ENCODE measurements around the gene DLST.

The DLST gene

DNA sequence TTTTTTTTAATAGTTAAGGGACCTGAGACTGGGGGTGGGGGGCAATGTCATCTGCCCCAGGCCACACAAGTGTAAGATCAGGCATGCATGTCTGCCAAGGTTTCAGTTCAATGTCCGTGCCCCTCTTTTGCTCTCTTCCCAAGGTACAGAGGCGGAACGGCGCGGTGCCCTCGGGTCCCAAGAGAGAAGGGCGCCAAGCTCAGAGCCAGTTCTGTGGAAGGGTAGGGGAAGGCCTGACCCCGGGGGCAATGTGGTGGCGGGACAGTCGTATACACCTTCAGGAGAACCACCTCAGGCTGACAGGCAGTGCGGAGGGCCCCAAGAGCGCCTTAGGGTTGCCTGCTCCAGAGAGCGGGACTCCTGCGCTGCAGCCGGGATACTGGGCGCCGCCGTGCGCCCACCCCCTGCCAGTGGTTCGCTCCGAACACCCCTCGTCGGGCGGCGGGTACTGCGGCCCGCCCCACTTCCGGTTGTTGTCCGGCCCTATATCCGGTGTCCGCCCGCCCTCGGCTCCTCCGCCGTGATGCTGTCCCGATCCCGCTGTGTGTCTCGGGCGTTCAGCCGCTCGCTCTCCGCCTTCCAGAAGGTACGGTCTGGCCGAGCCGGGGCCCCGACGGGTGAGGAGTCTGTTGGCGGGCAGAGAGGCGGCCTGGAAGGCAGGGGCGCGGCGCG is at the start of gene DLST:
DLST (plus strand) TSS at position 486 of the 672 bp plus-strand sequence; CDS start at position 524, 38 bp downstream.
- Histone ChIP-seq H3K9ac (ENCODE audit: low read length in 5 of 5) (peak within 1 kb of the TSS; percentile 82 to 98 (median 96)), H3K27ac (ENCODE audit: low read depth, low read length) (peak within 1 kb of the TSS; percentile 94), H3K4me3 (ENCODE audit: low read depth in 1 of 5, low read length in 5 of 5) (peak within 1 kb of the TSS; percentile 91 to 97 (median 94)), H3K4me1 (ENCODE audit: control insufficient read depth in 5 of 5, insufficient read depth in 5 of 5, low read length in 5 of 5) (peaks cover 8 to 53% (median 50%) of the 10 kb centered on the region in 5 donors), H3K36me3 (ENCODE audit: control insufficient read depth in 5 of 5, insufficient read depth in 5 of 5, low read length in 5 of 5) (peaks cover 0 to 5% (median 2%) of the 10 kb centered on the region in 5 donors), H3K27me3 (ENCODE audit: control insufficient read depth in 5 of 5, insufficient read depth in 4 of 5, low read length in 5 of 5) (no peaks in the 10 kb centered on the region), H3K9me3 (ENCODE audit: control insufficient read depth in 5 of 5, low read length in 5 of 5) (no peaks in the 10 kb centered on the region)

DNA sequence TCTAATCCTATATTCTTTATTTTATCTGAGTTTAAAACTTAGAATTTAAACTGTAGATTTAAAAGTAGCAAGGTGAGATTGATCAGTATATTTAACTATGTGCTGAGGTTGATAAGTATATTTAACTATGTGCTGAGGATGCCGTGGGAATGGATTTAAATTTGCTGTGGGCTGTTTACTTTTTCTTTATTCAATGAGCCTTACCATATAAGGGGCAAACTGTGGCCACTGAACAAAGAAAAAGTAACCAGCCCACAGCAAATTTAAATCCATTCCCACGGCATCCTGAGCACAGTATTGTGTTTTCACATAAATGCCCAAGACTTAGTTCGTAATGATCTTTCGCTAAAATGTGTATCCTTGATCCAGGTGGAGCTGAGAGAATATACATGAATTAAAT is 48.9 kb upstream of the DLST start:
- Histone ChIP-seq H3K27ac (ENCODE audit: low read depth, low read length) (no peak overlapping the region), H3K36me3 (ENCODE audit: control insufficient read depth in 5 of 5, insufficient read depth in 5 of 5, low read length in 5 of 5) (peaks cover 15 to 37% (median 29%) of the 10 kb centered on the region in 5 donors), H3K4me1 (ENCODE audit: control insufficient read depth in 5 of 5, insufficient read depth in 5 of 5, low read length in 5 of 5) (peaks cover 0 to 13% (median 5%) of the 10 kb centered on the region in 5 donors), H3K4me3 (ENCODE audit: low read depth in 1 of 5, low read length in 5 of 5) (no peak overlapping the region), H3K27me3 (ENCODE audit: control insufficient read depth in 5 of 5, insufficient read depth in 4 of 5, low read length in 5 of 5) (no peaks in the 10 kb centered on the region), H3K9me3 (ENCODE audit: control insufficient read depth in 5 of 5, low read length in 5 of 5) (no peaks in the 10 kb centered on the region), H3K9ac (ENCODE audit: low read length in 5 of 5) (no peak overlapping the region)

DNA sequence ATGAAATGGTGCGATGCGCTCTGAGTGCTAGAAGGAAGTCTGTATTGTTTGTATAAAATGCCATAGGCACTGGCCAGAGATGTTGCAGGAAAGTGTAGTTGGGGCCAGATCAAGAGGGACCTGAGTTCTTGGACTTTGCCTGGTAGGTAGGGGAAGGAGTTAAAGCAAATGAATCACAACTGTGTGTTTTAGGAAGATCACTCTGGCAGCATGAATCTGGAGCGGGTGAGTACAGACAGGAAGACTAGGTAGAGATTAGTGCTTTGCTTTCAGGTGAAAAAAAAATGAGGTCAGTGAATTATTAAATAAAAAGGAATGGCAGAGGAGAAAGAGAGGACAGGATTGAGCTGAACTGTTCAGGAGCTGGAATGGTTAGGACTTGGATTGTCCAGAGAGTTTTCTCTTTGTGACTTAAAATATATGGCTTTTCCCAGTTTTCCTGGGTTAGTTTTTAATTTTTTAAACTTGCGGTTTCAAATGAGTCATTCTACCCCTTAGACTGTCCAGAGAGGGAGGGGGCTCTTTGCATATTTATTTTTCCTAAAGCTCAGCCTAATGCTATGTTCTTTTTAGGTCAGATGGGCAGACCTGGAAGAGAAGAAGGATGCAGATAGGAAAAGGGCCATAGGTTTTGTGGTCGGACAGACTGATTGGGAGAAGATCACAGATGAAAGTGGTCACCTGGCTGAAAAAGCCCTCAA is 46.9 kb upstream of the DLST start:
- H3K9me3 ChIP-seq (ENCODE audit: control insufficient read depth in 5 of 5, low read length in 5 of 5), result no peaks in the 10 kb centered on the region
- no peaks in the 10 kb centered on the region for H3K27me3 ChIP-seq (ENCODE audit: control insufficient read depth in 5 of 5, insufficient read depth in 4 of 5, low read length in 5 of 5)
- no peak overlapping the region for H3K9ac ChIP-seq (ENCODE audit: low read length in 5 of 5)
- H3K4me1 ChIP-seq (ENCODE audit: control insufficient read depth in 5 of 5, insufficient read depth in 5 of 5, low read length in 5 of 5), result peaks cover 0 to 23% (median 5%) of the 10 kb centered on the region in 5 donors
- H3K27ac ChIP-seq (ENCODE audit: low read depth, low read length), result no peak overlapping the region
- H3K36me3 ChIP-seq (ENCODE audit: control insufficient read depth in 5 of 5, insufficient read depth in 5 of 5, low read length in 5 of 5), result peaks cover 7 to 27% (median 22%) of the 10 kb centered on the region in 5 donors
- no peak overlapping the region for H3K4me3 ChIP-seq (ENCODE audit: low read depth in 1 of 5, low read length in 5 of 5)

DNA sequence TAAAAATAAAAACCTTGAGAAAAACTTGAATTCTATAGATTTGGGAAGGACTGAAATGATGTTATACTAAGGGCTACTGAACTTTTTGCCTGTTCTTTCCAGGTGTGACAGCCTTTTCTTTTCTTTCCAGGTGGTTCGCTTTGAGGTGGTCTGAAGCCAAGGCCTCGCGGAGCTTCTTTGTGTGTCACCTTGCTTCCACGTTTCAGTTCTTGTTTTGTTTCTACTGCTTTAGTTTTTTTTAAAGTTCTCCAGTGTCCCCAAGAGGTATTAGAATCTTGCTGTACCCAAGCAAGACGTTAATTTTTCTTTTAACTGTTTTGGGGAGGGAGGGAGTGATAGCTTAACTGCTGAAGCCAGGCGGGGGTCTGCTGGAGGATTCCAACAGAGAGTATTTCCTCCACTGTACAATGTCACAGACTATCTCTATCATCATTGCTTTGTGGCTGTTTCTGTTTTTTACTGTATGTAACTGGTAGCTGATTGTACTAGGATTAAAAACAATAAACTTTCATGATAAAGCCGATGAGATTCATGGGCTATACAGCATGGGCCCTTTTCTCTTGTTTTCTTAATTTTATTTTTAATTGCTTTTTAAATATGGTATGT is 46.0 kb upstream of the DLST start:
- peaks cover 6 to 21% (median 16%) of the 10 kb centered on the region in 5 donors for H3K36me3 ChIP-seq (ENCODE audit: control insufficient read depth in 5 of 5, insufficient read depth in 5 of 5, low read length in 5 of 5)
- H3K4me1 ChIP-seq (ENCODE audit: control insufficient read depth in 5 of 5, insufficient read depth in 5 of 5, low read length in 5 of 5), result peaks cover 0 to 23% (median 5%) of the 10 kb centered on the region in 5 donors
- no peak overlapping the region for H3K9ac ChIP-seq (ENCODE audit: low read length in 5 of 5)
- no peak overlapping the region for H3K4me3 ChIP-seq (ENCODE audit: low read depth in 1 of 5, low read length in 5 of 5)
- H3K27me3 ChIP-seq (ENCODE audit: control insufficient read depth in 5 of 5, insufficient read depth in 4 of 5, low read length in 5 of 5), result no peaks in the 10 kb centered on the region
- H3K27ac ChIP-seq (ENCODE audit: low read depth, low read length), result no peak overlapping the region
- H3K9me3 ChIP-seq (ENCODE audit: control insufficient read depth in 5 of 5, low read length in 5 of 5), result no peaks in the 10 kb centered on the region

DNA sequence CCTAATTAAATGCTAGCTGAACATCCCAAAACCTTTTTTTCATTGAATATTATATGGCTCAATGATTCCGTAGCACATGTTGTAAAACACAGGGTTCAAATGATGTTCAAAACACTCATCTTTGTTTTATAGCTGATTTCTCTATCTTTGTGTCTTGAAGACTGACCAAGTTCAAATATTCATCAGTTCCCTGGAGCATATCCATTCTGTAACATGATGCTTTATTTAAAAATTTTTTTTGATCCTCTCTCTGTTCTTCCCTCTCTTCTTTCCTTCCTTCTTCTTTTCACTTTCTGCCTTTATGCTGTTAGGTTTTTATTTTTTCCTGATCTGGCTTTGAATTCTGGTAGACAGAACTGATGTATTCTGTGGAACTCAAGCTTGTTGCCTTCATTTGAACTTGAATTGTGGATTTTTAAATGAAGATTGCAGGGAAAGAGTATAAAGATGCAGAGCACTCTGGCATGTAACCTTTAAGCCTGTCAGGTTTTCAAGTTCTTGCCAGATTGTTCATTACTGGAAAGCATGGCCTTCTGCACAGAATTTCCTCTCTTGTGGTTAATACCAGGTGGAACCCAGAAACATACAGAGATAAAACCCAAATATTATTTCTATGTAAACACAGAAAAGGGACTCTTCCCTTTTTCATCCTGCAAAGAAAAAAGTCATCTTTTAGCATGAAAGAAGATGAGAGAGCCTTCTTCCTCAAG is 45.3 kb upstream of the DLST start:
- H3K9me3 ChIP-seq (ENCODE audit: control insufficient read depth in 5 of 5, low read length in 5 of 5), result no peaks in the 10 kb centered on the region
- no peak overlapping the region for H3K4me3 ChIP-seq (ENCODE audit: low read depth in 1 of 5, low read length in 5 of 5)
- no peaks in the 10 kb centered on the region for H3K27me3 ChIP-seq (ENCODE audit: control insufficient read depth in 5 of 5, insufficient read depth in 4 of 5, low read length in 5 of 5)
- peaks cover 0 to 23% (median 5%) of the 10 kb centered on the region in 5 donors for H3K4me1 ChIP-seq (ENCODE audit: control insufficient read depth in 5 of 5, insufficient read depth in 5 of 5, low read length in 5 of 5)
- H3K9ac ChIP-seq (ENCODE audit: low read length in 5 of 5), result peak overlapping the region in 1 of 5 donors; percentile 24
- peak overlapping the region; percentile 68 for H3K27ac ChIP-seq (ENCODE audit: low read depth, low read length)
- H3K36me3 ChIP-seq (ENCODE audit: control insufficient read depth in 5 of 5, insufficient read depth in 5 of 5, low read length in 5 of 5), result peaks cover 5 to 16% (median 11%) of the 10 kb centered on the region in 5 donors

DNA sequence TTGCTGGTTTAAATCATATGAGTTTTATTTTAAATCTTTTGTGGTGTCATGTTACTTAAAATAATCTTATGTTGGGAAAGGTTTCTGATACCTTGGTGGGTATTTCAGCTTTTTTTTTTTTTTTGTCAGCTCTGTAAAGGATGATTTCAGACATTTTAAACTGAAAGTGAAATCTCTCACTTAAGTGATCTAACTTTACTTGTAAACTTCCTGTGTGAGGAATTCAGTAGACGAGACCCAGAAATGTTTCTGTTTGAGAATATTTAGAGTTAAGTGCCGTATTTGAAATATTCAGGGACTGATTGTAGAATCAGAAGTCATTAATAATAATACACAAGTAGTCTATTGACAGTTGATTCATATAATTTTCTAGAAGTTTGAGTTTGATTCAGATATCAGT is 43.5 kb upstream of the DLST start:
- H3K4me1 ChIP-seq (ENCODE audit: control insufficient read depth in 5 of 5, insufficient read depth in 5 of 5, low read length in 5 of 5), result peaks cover 0 to 23% (median 8%) of the 10 kb centered on the region in 5 donors
- H3K9ac ChIP-seq (ENCODE audit: low read length in 5 of 5), result peak overlapping the region in 3 of 5 donors; percentile 31 to 40 (median 40)
- H3K27me3 ChIP-seq (ENCODE audit: control insufficient read depth in 5 of 5, insufficient read depth in 4 of 5, low read length in 5 of 5), result no peaks in the 10 kb centered on the region
- H3K4me3 ChIP-seq (ENCODE audit: low read depth in 1 of 5, low read length in 5 of 5), result peak overlapping the region in 2 of 5 donors; percentile 12 to 20
- no peaks in the 10 kb centered on the region for H3K9me3 ChIP-seq (ENCODE audit: control insufficient read depth in 5 of 5, low read length in 5 of 5)
- H3K27ac ChIP-seq (ENCODE audit: low read depth, low read length), result peak overlapping the region; percentile 68
- H3K36me3 ChIP-seq (ENCODE audit: control insufficient read depth in 5 of 5, insufficient read depth in 5 of 5, low read length in 5 of 5), result peaks cover 5 to 13% (median 9%) of the 10 kb centered on the region in 5 donors

DNA sequence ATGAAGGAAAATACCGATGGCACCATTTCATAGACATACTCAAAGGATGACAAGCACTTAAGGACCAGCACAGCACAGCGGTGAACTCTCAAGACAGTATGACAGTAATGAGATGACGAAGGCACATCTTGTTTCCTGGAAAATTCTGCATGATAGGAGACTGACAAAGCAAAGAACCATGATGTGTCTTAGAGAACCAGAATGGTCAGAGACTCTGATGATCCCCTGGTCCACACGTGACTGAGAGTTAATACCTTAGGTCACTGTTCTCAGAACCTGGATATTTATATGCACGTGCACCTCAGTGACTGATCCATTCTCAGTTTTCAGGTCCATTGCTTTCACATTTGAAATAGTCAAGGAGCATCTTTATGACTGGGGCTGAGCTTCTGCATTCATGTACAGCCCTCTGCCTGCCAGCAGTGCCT is 41.1 kb upstream of the DLST start:
- H3K27me3 ChIP-seq (ENCODE audit: control insufficient read depth in 5 of 5, insufficient read depth in 4 of 5, low read length in 5 of 5), result no peaks in the 10 kb centered on the region
- no peaks in the 10 kb centered on the region for H3K9me3 ChIP-seq (ENCODE audit: control insufficient read depth in 5 of 5, low read length in 5 of 5)
- H3K4me1 ChIP-seq (ENCODE audit: control insufficient read depth in 5 of 5, insufficient read depth in 5 of 5, low read length in 5 of 5), result peaks cover 5 to 46% (median 28%) of the 10 kb centered on the region in 5 donors
- no peak overlapping the region for H3K4me3 ChIP-seq (ENCODE audit: low read depth in 1 of 5, low read length in 5 of 5)
- H3K9ac ChIP-seq (ENCODE audit: low read length in 5 of 5), result no peak overlapping the region
- peaks cover 1 to 8% (median 5%) of the 10 kb centered on the region in 5 donors for H3K36me3 ChIP-seq (ENCODE audit: control insufficient read depth in 5 of 5, insufficient read depth in 5 of 5, low read length in 5 of 5)
- no peak overlapping the region for H3K27ac ChIP-seq (ENCODE audit: low read depth, low read length)

DNA sequence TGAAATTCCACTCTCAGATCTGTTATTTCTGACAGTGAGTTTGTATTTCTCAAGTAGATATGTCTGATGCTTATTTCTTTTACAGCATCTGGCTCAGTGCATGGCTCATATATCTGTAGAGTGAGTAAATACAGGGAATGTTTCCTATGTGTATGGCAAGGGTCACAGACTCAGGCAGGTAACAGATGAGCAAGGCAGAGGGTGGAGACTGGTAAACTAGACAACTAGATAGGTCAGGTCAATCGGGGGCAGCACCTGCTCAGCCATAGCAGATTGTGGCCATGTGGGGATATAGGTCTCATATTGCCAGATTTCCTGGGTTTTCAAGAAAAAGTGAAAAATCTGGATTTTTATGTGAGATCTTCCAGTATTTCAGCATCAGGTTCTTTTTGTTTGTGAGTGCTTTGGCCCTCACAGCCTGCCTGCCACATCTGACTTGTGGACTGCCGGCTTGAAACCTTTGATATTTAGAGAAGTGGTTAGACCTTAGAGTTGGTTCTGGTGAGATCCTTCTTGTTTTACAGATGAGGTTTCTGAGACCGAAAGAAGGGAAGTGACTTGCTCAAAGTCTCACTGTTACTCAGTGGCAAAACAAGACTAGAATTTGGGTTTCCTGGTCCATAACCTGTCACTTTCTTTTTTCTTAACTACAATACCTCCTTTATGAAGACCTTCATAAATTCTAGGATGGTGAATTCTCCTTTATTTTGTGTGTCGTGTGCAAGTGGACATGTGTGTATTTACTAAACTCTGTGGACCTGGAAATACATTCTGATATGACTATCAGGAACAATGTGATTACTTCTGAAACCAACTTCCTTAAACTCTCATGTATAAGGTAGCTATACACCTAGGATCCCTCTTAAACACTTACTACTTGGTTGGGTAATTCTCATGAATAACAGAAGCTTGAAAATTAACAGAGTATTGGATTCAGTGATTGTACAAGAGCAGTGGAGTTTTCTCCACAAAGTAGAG is 40.2 kb upstream of the DLST start:
- no peaks in the 10 kb centered on the region for H3K27me3 ChIP-seq (ENCODE audit: control insufficient read depth in 5 of 5, insufficient read depth in 4 of 5, low read length in 5 of 5)
- H3K9ac ChIP-seq (ENCODE audit: low read length in 5 of 5), result no peak overlapping the region
- no peak overlapping the region for H3K4me3 ChIP-seq (ENCODE audit: low read depth in 1 of 5, low read length in 5 of 5)
- H3K9me3 ChIP-seq (ENCODE audit: control insufficient read depth in 5 of 5, low read length in 5 of 5), result no peaks in the 10 kb centered on the region
- peaks cover 0 to 5% (median 5%) of the 10 kb centered on the region in 5 donors for H3K36me3 ChIP-seq (ENCODE audit: control insufficient read depth in 5 of 5, insufficient read depth in 5 of 5, low read length in 5 of 5)
- no peak overlapping the region for H3K27ac ChIP-seq (ENCODE audit: low read depth, low read length)
- H3K4me1 ChIP-seq (ENCODE audit: control insufficient read depth in 5 of 5, insufficient read depth in 5 of 5, low read length in 5 of 5), result peaks cover 5 to 50% (median 35%) of the 10 kb centered on the region in 5 donors

DNA sequence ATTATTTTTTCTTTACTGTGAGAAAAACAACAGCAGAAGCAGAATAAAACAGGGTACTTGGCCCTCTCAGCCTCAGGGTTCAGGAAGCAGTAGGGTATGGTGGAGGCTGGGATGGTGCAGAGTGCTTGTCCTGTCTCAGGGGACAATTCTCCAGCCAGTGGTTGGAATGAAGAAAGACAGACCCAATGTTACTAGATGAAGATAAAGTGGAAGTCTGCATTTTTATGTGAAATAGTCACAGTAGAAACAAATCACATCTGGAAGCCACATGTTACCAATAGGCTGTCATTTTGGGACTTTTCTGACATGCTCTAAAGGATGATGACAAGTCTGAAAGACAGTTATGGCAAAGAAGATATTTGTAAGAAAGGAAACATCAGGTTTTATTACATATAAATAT is 38.1 kb upstream of the DLST start:
- Histone ChIP-seq H3K36me3 (ENCODE audit: control insufficient read depth in 5 of 5, insufficient read depth in 5 of 5, low read length in 5 of 5) (peaks cover 0 to 5% (median 5%) of the 10 kb centered on the region in 5 donors), H3K4me1 (ENCODE audit: control insufficient read depth in 5 of 5, insufficient read depth in 5 of 5, low read length in 5 of 5) (peaks cover 5 to 51% (median 33%) of the 10 kb centered on the region in 5 donors), H3K9ac (ENCODE audit: low read length in 5 of 5) (peak overlapping the region in 1 of 5 donors; percentile 38), H3K27ac (ENCODE audit: low read depth, low read length) (peak overlapping the region; percentile 79), H3K27me3 (ENCODE audit: control insufficient read depth in 5 of 5, insufficient read depth in 4 of 5, low read length in 5 of 5) (no peaks in the 10 kb centered on the region), H3K9me3 (ENCODE audit: control insufficient read depth in 5 of 5, low read length in 5 of 5) (no peaks in the 10 kb centered on the region), H3K4me3 (ENCODE audit: low read depth in 1 of 5, low read length in 5 of 5) (no peak overlapping the region)

Measured in subcutaneous abdominal adipose tissue (tissue), 5 donors.